ENCODE results near the gene LETM1.

GRCh38 chr4:1896658-1896991 lies 40.7 kb upstream of the LETM1 start:
- TF ChIP-seq CTCF (IDR thresholded peaks at IDR 0.05) = no peak
- no peak for TF ChIP-seq POLR2A (IDR thresholded peaks at IDR 0.05)
